KMS-11 (cell line): ENCODE measurements around the gene DDX54.
A peak's percentile ranks its signal among the peaks of the same experiment; 100 is the strongest.

Source experiments
- H2AFZ ChIP-seq: fragments of 200-600 bp; sonication (generic); 2 replicates; pipeline ENCODE4 v1.6.1; 2016; ENCODE audit warnings: antibody characterized with exemption, mixed run types, low read depth
- H3K27ac ChIP-seq: fragments of 200-600 bp; sonication (generic); 2 replicates; pipeline ENCODE4 v1.6.1; 2016; ENCODE audit warnings: mild to moderate bottlenecking, mixed run types
- H3K27me3 ChIP-seq: fragments of 200-600 bp; sonication (generic); 2 replicates; pipeline ENCODE4 v1.6.1; 2017; ENCODE audit warnings: mild to moderate bottlenecking, low read depth, mixed run types, moderate library complexity; ENCODE audit not compliant: insufficient read depth
- H3K36me3 ChIP-seq: fragments of 200-600 bp; sonication (generic); 2 replicates; pipeline ENCODE4 v1.6.1; 2017; ENCODE audit warnings: mild to moderate bottlenecking, mixed run types; ENCODE audit not compliant: insufficient read depth
- H3K4me1 ChIP-seq: fragments of 200-600 bp; sonication (generic); 2 replicates; pipeline ENCODE4 v1.6.1; 2016; ENCODE audit warnings: mild to moderate bottlenecking, low read depth, mixed run types; ENCODE audit not compliant: poor library complexity, severe bottlenecking
- H3K4me2 ChIP-seq: fragments of 200-600 bp; sonication (generic); 2 replicates; pipeline ENCODE4 v1.7.0; 2016; ENCODE audit warnings: mild to moderate bottlenecking, mixed run types
- H3K4me3 ChIP-seq: fragments of 200-600 bp; sonication (generic); IDR thresholded peaks from 2 replicates; pipeline ENCODE4 v1.6.1; 2017; ENCODE audit warnings: low read depth, low read length, mixed read lengths; ENCODE audit not compliant: insufficient read depth
- H3K79me2 ChIP-seq: fragments of 200-600 bp; sonication (generic); 2 replicates; pipeline ENCODE4 v1.6.1; 2016; ENCODE audit warnings: low read depth, mixed run types; ENCODE audit not compliant: insufficient read depth
- H3K9ac ChIP-seq: fragments of 200-600 bp; sonication (generic); 2 replicates; pipeline ENCODE4 v1.6.1; 2016; ENCODE audit warnings: mild to moderate bottlenecking, mixed run types
- H4K20me1 ChIP-seq: fragments of 200-600 bp; sonication (generic); 2 replicates; pipeline ENCODE4 v1.6.1; 2016; ENCODE audit warnings: mild to moderate bottlenecking, mixed run types; ENCODE audit not compliant: insufficient read depth
- CTCF ChIP-seq: fragments of 200-600 bp; sonication (generic); conservative IDR thresholded peaks from 2 replicates; pipeline ENCODE4 v1.6.1; 2017; ENCODE audit warnings: low read depth, mild to moderate bottlenecking, antibody characterized with exemption, low read length, moderate library complexity, mixed read lengths

The DDX54 gene

GRCh38 chr12:113189361-113189760 lies 4.1 kb upstream of the DDX54 start:
- H3K4me1 ChIP-seq = peaks cover 16% of the 10 kb centered on the region
- no peaks in the 10 kb centered on the region for H3K27me3 ChIP-seq
- H4K20me1 ChIP-seq = no peaks in the 10 kb centered on the region
- no peak overlapping the region for H3K4me2 ChIP-seq
- H3K36me3 ChIP-seq = no peaks in the 10 kb centered on the region
- TF ChIP-seq CTCF = no peak
- peaks cover under 1% of the 10 kb centered on the region for H3K79me2 ChIP-seq
- H3K27ac ChIP-seq = no peak overlapping the region
- no peak overlapping the region for H2AFZ ChIP-seq
- H3K4me3 ChIP-seq = no peak overlapping the region
- H3K9ac ChIP-seq = no peak overlapping the region

- no peak for TF ChIP-seq CTCF
- H3K4me1 ChIP-seq = peaks cover 25% of the 10 kb centered on the region
- peak overlapping the region; percentile 51 for H3K4me2 ChIP-seq
- H3K4me3 ChIP-seq = no peak overlapping the region
- no peaks in the 10 kb centered on the region for H4K20me1 ChIP-seq
- peaks cover 26% of the 10 kb centered on the region for H3K79me2 ChIP-seq
- H3K36me3 ChIP-seq = no peaks in the 10 kb centered on the region
- H3K27me3 ChIP-seq = no peaks in the 10 kb centered on the region
- H3K9ac ChIP-seq = no peak overlapping the region
- H2AFZ ChIP-seq = no peak overlapping the region
- H3K27ac ChIP-seq = no peak overlapping the region
Measured at GRCh38 chr12:113186666-113187325, 1.5 kb upstream of the DDX54 start.

- H3K4me2 ChIP-seq = peak overlapping the region; percentile 51; the same call in 1 of the 2 replicates
- H3K4me3 ChIP-seq = no peak overlapping the region
- no peak for TF ChIP-seq CTCF
- no peaks in the 10 kb centered on the region for H4K20me1 ChIP-seq
- peaks cover 30% of the 10 kb centered on the region for H3K79me2 ChIP-seq
- H3K27me3 ChIP-seq = no peaks in the 10 kb centered on the region
- peak overlapping the region; percentile 95 for H3K27ac ChIP-seq
- H2AFZ ChIP-seq = peak overlapping the region; percentile 71; the same call in 1 of the 2 replicates
- H3K36me3 ChIP-seq = no peaks in the 10 kb centered on the region
- peaks cover 25% of the 10 kb centered on the region for H3K4me1 ChIP-seq
- H3K9ac ChIP-seq = peak overlapping the region; percentile 98
Measured at GRCh38 chr12:113186033-113186365, 721 bp upstream of the DDX54 start.

GRCh38 chr12:113184900-113185179 lies 438 bp downstream of the DDX54 start:
- no peaks in the 10 kb centered on the region for H4K20me1 ChIP-seq
- H3K4me1 ChIP-seq = peaks cover 25% of the 10 kb centered on the region
- peaks cover 30% of the 10 kb centered on the region for H3K79me2 ChIP-seq
- no peaks in the 10 kb centered on the region for H3K27me3 ChIP-seq
- peak overlapping the region; percentile 71 for H2AFZ ChIP-seq
- peak overlapping the region; percentile 98 for H3K9ac ChIP-seq
- TF ChIP-seq CTCF = no peak
- H3K27ac ChIP-seq = peak overlapping the region; percentile 95
- no peak overlapping the region for H3K4me3 ChIP-seq
- H3K4me2 ChIP-seq = peak overlapping the region; percentile 63; the same call in 1 of the 2 replicates
- H3K36me3 ChIP-seq = no peaks in the 10 kb centered on the region
